22Rv1 (cell line): Measurements from ENCODE around the gene C1orf21.

ENCODE experiments used
- CTCF ChIP-seq: fragments of 450-650 bp; IDR thresholded peaks from 2 replicates; pipeline ENCODE4 v1.5.1; 2017; ENCODE audit warnings: mild to moderate bottlenecking
- ZFX ChIP-seq: fragments of 450-650 bp; IDR thresholded peaks from 2 replicates; pipeline ENCODE4 v1.6.1; 2017; ENCODE audit warnings: antibody characterized with exemption, borderline replicate concordance

- TF ChIP-seq CTCF, result no peak
- TF ChIP-seq ZFX, result no peak
These were observed 108.1 kb downstream of the C1orf21 start for GRCh38 chr1:184494929-184495328.
